Loucy (cell line): ENCODE measurements around the gene EFCAB14.

Experiments
- CTCF ChIP-seq: fragments of 200-600 bp; sonication (generic); conservative IDR thresholded peaks from 2 replicates; pipeline ENCODE4 v1.5.1; 2014; ENCODE audit warnings: mild to moderate bottlenecking, antibody characterized with exemption, low read length
- EZH2phosphoT487 ChIP-seq: fragments of 200-600 bp; IDR thresholded peaks from 2 replicates; pipeline ENCODE4 v1.6.1; 2018; ENCODE audit warnings: antibody characterized with exemption, mild to moderate bottlenecking, moderate library complexity, borderline replicate concordance

- TF ChIP-seq CTCF (no peak), EZH2phosphoT487 (no peak)
Measured at GRCh38 chr1:46742069-46742468, 23.2 kb upstream of the EFCAB14 start.
